HG03432 (cell line): ENCODE measurements around the gene ALDH1L1.
"Not testable (repeated sequence)": the region's sequence is repeated elsewhere in the genome, so short reads cannot be mapped to it uniquely, and the experiment has no call there.

Experiments
- ATAC-seq: cut with Tn5 transposase; IDR thresholded peaks from one replicate; pipeline ENCODE4 v1.9.1; 2021; ENCODE audit warnings: mild to moderate bottlenecking, moderate library complexity; ENCODE audit not compliant: unreplicated experiment

ALDH1L1 gene

DNA sequence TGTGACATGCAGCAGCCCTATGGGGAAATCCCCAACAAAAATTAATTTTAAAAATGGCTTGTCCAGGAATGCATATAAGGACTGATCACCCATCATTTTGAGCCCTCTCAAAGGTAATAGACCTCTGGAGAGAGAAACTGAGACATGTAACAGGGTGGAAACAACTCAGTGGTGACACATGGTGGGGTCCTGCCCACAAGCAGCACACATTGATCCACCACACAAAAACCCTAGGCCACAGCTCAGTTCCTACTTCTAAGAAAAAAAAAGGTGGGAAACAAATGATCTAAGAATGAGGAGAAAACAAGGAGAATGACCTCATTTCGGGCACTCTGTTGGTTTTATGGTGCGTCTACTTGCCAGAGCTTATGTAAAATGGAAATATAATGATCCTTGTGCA is 94.5 kb downstream of the ALDH1L1 start:
- ATAC-seq = no peak

DNA sequence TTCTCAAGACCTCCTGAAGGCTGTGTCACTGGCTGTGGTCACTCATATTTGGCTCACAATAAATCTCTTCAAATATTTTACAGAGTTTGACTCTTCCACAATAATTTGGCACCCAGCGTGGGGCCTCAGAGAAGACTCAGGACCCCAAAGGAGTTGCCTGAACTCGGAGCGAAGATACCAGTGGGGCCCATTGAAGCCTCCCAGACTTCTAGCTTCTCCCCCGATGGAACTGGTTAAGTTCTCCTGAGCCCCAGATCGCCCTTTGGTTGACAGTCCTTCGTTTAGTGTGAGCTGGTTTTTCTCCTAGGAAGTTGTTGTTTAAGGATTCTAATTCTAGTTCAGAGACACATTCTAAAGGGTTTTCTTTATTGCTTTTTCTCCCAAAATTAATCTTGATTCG is 95.1 kb downstream of the ALDH1L1 start:
- no peak for ATAC-seq

GRCh38 chr3:126084768-126085180 is 95.6 kb downstream of the ALDH1L1 start:
- ATAC-seq = no peak

DNA sequence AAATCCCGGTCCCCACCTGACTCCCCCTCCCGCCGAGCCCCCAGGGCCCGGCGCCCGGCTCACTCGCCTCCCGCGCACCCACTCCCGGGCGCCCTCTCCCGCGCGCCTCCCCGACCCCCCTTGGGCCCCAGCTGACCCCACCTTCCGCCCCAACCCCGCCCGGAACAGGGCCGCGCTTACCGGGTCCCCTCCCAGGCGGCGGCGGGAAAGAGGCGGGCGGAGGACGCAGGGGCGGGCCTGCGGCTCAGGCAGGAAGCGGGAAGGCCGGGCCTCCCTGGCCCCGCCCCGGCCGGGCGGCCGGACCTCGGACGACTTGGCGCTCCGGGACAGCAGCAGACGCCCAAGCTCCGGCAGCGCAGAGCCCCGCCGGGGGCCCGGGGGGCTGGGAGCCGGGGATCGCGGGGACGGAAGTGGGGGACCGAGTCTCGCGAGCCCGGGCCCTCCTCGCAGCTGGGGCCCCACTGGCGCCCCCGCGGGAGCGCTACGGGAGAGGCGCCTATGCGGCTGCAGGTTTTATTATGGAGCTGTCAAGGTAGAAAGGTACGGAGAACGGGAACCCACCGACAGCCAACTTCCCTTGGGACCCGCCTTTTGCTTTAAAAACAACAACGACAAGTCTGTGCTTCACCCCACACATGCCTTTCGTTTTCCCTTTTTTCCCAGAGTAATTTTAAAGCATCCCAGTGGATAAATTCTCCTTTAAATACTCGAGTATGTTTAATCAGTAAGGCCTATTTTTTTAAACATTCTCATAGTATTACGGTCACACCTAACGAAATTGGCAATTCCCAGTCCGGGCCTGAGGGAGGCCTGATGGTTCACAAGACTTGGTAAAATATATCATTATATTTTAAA is 96.2 kb downstream of the ALDH1L1 start, which contains the start of gene SLC41A3:
SLC41A3 (minus strand) TSS at position 212 of the 855 bp plus-strand sequence. CDS start 15,905 bp downstream, outside the sequence.
- peak; percentile 96 for ATAC-seq

DNA sequence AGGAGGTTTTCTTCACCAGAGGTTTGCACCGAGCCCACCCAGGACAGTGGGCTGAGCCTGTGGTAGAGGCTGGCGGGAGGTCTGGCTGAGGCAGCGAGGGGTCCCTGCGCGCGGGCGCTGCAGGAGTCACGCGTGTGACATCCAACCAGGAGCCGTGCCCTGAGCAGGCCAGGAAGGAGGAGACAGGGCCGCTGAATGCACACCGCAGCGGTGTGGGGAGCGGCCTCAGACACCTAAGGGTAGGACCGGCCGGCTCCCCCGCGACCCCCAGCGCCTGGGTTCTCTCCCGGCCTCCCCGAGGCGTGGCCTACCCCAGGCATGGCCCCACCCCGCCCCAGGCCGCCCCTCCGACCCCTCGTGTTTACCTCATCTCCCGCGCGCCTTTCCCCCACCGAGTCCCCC is 96.9 kb downstream of the ALDH1L1 start:
- ATAC-seq = peak; percentile 55

- no peak for ATAC-seq
These were observed 97.3 kb downstream of the ALDH1L1 start for GRCh38 chr3:126083138-126083445.

- ATAC-seq = no peak
These were observed 97.8 kb downstream of the ALDH1L1 start for GRCh38 chr3:126082362-126083137.

DNA sequence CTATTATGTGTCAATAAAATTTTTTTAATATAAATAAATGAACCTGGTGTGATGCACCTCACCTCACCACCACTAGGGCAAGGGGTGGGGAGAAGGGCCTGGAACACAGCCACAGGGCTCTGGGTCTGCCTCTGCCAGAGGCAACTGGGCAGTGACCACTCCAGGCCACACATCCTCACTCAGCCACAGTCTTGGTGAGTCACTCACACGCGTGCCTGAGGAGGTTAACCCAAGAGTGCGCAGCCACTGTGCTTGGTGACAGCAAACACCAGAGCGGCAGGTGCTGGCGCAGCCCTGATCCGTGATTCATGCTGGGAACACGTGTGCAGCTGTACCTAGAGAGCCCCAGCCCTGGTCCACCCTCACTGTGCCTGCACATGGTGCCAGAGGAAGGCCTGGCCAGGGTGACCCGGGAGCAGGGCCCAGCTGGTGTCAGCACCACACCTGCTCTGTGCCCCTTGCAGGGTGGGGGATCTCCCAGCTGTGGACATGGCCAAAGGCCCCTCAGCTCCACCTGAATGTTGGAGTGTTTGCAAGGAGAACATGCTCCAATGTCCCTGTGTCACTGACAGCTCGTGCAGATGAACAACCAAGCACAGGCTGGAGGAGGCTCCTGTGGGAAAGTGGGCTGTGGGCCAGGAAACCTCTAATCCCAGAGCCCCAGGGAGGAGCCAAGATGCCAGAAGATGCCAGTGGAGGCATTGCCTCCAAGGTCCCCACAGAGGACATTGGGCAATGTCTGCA is 98.6 kb downstream of the ALDH1L1 start:
- ATAC-seq = no peak

- ATAC-seq = no peak
These were observed 99.4 kb downstream of the ALDH1L1 start for GRCh38 chr3:126080970-126081369.

DNA sequence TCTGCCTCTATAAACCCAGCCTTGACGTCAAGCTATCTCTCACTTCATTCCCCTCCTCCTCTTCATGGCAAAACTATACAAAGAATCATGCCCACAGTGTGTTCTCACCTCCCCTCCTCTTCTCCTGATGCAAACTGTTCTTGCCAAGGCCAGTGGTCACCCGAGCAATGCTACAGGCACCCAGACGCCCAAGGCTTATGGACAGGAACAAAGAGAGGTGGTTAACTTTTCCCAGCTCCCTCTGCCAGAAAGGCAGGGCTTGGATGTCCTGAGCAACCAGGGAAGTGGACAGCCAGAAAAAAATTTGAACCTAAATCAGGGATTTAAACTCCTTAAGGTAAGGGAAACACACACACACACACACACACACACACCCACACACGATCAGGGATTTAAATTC is 101.5 kb downstream of the ALDH1L1 start:
- no peak for ATAC-seq

DNA sequence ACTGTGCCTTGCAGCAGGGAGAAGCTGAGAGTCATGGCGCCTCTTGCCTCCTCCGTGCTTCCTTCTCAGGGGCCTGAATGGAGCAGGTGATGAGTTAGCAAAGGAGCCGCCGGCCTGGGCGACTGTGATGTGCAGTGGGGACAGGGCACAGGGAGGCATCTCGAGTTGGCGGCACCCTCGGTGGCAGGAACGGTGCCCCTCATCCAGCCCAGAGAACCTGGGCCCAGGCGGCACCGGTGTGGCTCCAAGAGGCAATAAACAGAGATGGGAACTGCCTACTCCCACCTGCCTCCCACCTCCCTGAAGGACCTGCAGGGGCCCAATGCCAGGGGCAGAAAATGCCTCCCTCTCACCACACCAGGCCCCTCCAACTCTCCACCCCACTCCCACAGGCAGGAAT is 102.6 kb downstream of the ALDH1L1 start:
- no peak for ATAC-seq

- no peak for ATAC-seq
These were observed 104.2 kb downstream of the ALDH1L1 start for GRCh38 chr3:126076140-126076539.

- ATAC-seq = no peak
These were observed 110.2 kb downstream of the ALDH1L1 start for GRCh38 chr3:126070146-126070545.

GRCh38 chr3:126067959-126068358 is 112.4 kb downstream of the ALDH1L1 start:
- no peak for ATAC-seq

GRCh38 chr3:126066676-126067075 is 113.7 kb downstream of the ALDH1L1 start:
- not testable (repeated sequence) for ATAC-seq

DNA sequence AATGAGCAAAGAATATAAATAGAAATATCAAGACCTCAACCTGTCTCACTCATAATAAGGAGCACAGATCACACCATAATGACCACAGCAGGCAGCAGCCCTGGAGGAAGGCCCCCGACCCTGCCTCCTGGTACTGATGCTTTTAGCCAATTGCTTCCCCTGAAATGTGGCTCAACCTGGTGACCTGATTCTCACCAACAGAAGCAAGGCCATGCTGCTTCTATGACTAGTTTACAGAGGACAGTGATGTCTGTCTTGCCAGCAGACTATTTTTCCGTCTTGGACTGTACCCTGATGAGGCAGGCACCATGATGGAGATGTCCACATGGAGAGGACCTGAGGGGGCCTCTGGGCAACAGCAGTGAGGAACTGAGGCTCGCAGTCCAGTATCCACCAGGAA is 114.5 kb downstream of the ALDH1L1 start:
- no peak for ATAC-seq

GRCh38 chr3:126064627-126065258 is 115.6 kb downstream of the ALDH1L1 start:
- ATAC-seq = no peak

DNA sequence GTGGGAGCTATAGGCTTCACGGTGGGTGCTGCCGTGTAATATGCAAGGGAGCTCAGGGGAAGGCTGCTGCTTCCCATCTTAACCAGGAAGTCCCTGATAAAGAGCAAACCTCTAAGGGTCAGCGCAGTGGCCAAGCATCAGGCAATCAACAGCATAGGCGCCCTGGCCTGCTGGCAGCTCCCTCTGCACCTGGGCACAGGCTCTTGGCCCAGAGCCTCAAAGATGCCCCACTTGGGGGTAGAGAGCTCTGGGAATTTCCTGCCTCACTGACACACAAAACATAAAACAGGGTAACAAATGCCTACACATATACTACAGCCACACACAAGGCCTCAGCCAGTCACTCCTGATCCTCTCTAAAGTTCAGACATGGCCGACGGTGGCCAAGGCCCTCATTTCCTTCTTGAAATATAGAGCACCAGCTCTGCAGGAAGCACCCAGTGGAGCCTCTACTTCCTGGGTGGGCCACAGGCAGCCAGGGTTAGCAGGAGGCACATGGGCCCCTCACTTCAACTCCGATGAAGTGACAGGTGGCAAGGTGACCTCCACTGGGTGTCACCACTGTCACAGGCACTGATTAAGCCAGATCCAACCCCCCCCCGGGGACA is 116.9 kb downstream of the ALDH1L1 start:
- ATAC-seq = no peak

GRCh38 chr3:126061301-126062032 is 118.9 kb downstream of the ALDH1L1 start:
- ATAC-seq = no peak

GRCh38 chr3:126060613-126061145 is 119.7 kb downstream of the ALDH1L1 start:
- no peak for ATAC-seq
